Occipital lobe (tissue), 2 donors: ENCODE results near the gene ECI2. TPM values are rescaled to one million over a fixed set of nuclear protein-coding genes. Genes with fewer than 3 reads are reported as not detected.
"Not testable (repeated sequence)": the region's sequence is repeated elsewhere in the genome, so short reads cannot be mapped to it uniquely, and the experiment has no call there.

ENCODE experiments used
- DNase-seq: peaks from one replicate; lab custom pipeline; 2025; lab: John Stamatoyannopoulos, UW
- total RNA-seq: library from RNA; depleted of rRNA; stranded (reverse); fragments of >200 nt; gene quantifications from one replicate; pipeline ENCODE4 v1.2.3, GENCODE V29; 2014

Gene ECI2
- total RNA-seq, 1 donor from 2014 or later = 25.6 TPM

- no peak for DNase-seq
Observed at GRCh38 chr6:4145083-4145482, 9.7 kb upstream of the ECI2 start.

GRCh38 chr6:4139272-4139671, 3.9 kb upstream of the ECI2 start:
- no peak for DNase-seq

- no peak for DNase-seq
Observed at GRCh38 chr6:4138186-4138585, 2.8 kb upstream of the ECI2 start.

GRCh38 chr6:4136354-4136831, 1.0 kb upstream of the ECI2 start:
- no peak for DNase-seq

- DNase-seq = peak; percentile 99
Observed at GRCh38 chr6:4135665-4136353, 434 bp upstream of the ECI2 start.

- DNase-seq = no peak
Observed at GRCh38 chr6:4133941-4134838, 1.2 kb downstream of the ECI2 start.

- DNase-seq = no peak
Observed at GRCh38 chr6:4130357-4130987, 4.9 kb downstream of the ECI2 start.

- DNase-seq = no peak
Observed at GRCh38 chr6:4129446-4129845, 5.9 kb downstream of the ECI2 start.

GRCh38 chr6:4128748-4129147, 6.6 kb downstream of the ECI2 start:
- no peak for DNase-seq

GRCh38 chr6:4128072-4128471, 7.3 kb downstream of the ECI2 start:
- DNase-seq = no peak

- DNase-seq = no peak
Observed at GRCh38 chr6:4125933-4126864, 9.2 kb downstream of the ECI2 start.

GRCh38 chr6:4125500-4125899, 9.9 kb downstream of the ECI2 start:
- DNase-seq = no peak

- DNase-seq = no peak
Observed at GRCh38 chr6:4124351-4124750, 11.0 kb downstream of the ECI2 start.

GRCh38 chr6:4115741-4116140, 19.6 kb downstream of the ECI2 start:
- no peak for DNase-seq

- DNase-seq = no peak
Observed at GRCh38 chr6:4114123-4114522, 21.3 kb downstream of the ECI2 start.

- no peak for DNase-seq
Observed at GRCh38 chr6:4113649-4114048, 21.7 kb downstream of the ECI2 start.

GRCh38 chr6:4112366-4112765, 23.0 kb downstream of the ECI2 start:
- no peak for DNase-seq

- not testable (repeated sequence) for DNase-seq
Observed at GRCh38 chr6:4109363-4109815, 26.0 kb downstream of the ECI2 start.

GRCh38 chr6:4108561-4109093, 26.7 kb downstream of the ECI2 start:
- DNase-seq = no peak

GRCh38 chr6:4107873-4108272, 27.5 kb downstream of the ECI2 start:
- DNase-seq = no peak
